ENCODE results near the gene EIPR1.
"Not testable (repeated sequence)": the region's sequence is repeated elsewhere in the genome, so short reads cannot be mapped to it uniquely, and the experiment has no call there.

The EIPR1 gene

DNA sequence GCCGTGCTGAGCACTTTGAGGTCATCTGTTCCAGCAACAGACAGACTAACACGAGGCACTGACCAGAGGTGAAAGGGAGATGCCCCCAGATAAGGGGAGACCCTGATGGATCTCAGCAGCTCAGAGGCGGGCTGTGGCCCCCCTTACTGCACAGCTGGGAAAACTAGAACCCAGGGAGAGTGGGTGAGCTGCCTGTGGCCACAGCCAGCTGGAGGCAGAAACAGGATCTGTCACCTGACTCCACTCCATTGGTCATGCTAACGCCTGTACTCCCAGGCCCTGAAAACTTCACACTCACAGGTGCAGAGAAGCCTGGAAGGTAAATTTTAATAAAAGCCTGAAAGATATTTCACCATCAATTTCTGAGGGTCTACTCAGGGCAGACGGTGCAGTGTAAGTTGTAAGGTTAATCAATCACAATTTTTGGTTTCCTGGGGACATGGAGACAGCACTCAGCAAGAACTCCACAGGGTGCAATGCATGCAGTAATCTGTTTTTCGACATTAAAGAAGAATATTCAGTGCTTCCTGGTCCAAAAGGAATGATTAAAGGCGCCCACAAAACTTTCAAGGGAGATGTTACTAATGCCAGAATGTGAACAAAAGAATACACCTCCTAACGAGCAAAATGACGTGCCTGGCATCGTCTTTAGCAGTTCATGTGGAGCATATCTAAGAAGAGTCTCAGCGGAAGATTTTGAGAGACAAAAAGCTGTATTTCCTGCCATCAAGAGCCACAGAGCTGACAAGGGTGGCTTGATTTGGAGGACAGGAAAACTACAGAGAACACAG, 173.4 kb downstream of the EIPR1 start:
- DNase-seq, result no peak

DNA sequence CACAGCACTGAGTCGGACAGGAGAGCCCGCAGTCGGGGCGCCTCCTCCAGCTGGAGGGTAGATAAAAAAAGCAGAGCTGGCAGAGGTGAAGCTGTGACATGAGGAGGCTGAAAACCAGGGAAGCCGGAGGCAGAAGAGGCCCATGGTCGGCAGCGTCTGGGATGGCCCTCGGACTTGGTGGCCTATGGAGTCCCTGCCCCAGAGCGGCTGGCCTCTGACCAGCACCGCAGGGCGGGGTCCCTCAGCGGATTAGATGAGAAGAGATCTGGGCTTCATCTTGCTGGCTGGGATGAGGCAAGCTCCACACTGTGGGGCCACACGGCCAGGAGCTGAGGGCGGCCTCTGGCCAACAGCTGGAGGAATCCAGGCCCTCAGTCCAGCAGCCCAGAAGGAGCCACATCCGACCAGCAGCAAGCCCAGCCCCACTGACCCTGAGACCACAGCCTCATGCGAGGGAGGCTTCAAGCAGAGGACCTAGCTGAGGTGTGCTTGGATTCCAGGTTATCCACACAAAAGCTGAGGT, 174.1 kb downstream of the EIPR1 start:
- DNase-seq, result no peak

DNA sequence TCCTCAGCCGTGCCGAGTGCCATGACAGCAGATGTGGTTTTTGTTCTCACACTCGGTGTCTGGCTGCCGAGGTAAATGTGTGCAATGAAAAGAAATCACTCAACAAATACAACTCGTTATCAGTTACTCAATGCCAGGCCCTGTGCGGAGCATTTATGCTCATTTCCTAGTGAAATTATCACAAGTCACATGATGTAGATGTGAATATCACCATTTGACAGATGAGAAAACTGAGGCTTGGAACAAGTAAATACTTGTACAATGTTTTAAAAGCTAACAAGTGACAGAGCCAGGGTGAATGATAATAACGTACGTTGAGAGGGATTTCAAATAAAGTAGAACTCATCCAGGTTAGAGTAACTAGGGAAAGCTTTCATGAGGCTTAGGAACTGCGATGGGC, 174.7 kb downstream of the EIPR1 start:
- DNase-seq, result no peak

DNA sequence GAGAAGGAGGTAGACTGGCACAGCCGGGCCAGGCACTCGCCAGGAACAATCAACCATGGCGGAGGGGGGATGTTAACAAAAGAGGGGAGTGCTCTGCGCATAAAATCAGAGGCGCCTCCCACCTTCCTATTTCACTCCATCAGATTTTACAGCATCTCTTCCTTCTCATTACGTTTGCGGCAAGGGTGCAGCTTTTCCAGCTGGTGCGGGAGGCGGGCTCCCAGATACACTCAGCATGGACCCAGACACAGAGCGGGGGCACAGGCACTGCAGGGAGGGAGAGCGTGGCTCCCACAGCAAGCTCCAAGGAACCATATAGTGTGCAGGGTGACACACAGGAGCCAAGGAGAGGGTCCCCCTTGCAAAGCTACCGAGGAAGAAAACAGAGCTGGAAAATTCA, 176.3 kb downstream of the EIPR1 start:
- no peak for DNase-seq

DNA sequence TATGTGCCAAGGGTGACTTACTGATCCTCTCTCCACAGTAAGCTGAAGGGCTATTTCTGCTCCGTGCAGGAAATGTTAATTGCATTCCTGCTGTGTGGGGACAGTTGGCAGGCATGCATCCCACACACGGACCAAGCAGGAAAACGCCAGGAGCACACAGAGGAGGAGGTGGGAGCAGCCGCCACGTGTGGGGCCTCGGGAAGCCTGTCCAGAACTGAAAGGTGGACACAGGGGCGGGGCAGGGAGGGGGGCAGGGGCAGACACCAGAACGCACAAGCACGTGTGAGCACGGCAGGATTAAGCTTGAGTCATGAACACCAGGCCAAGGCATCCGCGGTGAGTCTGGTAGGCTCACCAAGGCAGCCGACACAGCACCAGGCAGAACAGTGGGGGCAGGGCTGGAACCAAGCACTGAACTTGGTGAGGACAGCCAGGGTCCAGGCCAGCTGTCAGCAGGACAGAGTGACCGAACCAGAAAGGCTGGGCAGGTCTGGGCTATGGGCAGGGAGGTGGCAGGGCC, 177.1 kb downstream of the EIPR1 start:
- no peak for DNase-seq

DNA sequence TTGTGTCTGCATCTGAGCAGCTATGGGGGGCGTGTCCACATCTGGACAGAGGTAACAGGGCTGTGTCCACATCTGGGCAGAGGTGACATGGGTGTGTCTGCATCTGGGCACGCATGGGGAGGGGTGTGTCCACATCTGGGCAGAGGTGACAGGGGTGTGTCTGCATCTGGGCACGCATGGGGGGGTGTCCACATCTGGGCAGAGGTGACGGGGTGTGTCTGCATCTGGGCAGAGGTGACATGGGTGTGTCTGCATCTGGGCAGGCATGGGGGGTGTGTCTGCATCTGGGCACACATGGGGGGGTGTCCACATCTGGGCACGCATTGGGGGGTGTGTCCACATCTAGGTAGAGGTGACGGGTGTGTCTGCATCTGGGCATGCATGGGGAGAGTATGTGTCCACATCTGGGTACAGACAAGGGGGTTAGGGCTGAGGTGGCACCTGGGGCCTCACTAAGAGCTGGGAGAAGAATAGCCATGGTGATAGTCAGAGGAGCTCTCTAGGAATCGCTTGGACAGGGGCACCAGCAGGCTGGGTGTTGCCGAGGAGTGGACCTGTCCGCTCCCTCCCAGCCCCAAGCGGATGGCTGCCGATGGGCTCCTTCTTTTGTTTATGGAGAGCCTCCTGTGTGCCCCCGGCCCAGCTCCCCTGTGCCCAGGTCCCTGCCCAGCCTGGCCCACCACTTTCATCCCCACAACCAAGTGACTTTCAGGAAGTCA, 177.8 kb downstream of the EIPR1 start:
- DNase-seq, result no peak

DNA sequence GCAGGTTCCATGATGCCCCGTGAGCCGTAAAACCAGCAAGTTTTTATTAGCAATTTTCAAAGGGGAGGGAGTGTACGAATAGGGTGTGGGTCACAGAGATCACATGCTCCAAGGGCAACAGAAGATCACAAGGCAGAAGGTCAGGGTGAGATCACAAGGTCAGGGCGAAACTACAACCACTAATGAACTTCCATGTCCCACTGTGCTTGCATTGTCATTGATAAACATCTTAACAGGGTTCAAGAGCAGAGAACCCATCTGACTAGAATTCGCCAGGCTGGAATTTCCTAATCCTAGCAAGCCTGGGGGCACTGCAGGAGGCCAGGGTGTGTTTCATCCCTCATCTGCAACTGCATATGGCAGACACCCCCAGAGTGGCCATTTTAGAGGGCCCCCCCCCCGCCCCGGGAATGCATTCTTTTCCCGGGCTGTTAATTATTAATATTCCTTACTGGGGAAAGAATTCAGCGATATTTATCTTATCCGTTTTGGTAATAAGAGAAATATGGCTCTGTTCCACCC, 178.9 kb downstream of the EIPR1 start:
- not testable (repeated sequence) for DNase-seq

DNA sequence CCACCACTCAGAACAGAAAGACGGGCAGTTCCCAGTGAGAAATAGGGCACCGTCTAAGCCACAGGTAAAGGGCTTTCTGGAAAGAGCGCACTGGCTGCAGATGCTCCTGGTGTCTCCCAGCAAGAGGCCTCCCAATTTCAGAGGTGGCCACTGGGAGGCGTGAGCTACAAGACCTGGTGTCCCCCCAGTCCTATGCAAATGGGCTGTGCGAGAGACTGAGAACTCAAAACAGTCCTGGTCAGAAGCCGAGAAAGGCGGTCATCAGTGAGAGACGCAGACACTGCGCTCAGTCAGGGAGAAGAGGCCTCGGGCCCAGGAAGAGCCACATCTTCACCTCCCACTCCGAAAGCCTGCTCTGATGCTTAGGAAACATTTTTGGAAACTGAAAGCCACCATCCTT, 179.5 kb downstream of the EIPR1 start:
- no peak for DNase-seq

DNA sequence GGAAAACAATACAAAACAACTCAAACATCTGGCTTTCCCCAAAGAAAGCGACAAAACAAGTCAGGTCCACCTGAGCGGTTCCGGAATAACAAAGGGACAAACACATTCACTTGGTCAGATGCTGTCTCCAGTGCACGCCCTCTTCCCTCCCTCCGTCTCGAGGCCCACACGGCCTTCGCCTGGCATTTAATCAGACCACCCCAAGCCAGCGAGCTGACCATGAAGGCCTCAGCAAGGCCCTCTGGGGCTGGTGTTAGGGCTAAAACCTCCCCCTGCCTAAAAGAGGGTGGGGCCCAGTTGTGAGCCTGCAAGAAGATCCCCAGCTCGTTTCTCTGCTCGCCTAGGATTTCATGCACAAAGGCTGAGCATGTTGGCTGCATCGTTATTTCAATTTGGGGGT, 180.3 kb downstream of the EIPR1 start:
- no peak for DNase-seq

DNA sequence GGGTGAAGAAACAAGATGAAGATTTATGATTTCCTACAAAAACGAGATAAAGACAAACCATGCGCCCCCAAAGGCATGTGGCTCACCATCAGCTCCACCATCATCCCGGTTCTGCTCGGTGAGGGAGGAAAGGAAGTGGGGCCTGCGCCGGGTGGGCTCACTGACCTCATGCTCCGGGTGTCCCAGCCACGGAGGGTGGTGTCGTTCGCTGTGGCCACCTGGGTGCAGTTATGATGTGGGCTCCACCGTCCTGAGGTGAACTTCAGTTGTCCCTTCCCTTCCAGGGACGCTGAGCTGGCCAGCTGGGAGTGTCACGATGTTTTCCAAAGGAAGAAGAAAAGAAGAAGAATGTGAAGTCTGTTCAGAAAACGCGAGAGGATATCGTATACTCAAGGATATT, 180.9 kb downstream of the EIPR1 start:
- DNase-seq, result no peak

DNA sequence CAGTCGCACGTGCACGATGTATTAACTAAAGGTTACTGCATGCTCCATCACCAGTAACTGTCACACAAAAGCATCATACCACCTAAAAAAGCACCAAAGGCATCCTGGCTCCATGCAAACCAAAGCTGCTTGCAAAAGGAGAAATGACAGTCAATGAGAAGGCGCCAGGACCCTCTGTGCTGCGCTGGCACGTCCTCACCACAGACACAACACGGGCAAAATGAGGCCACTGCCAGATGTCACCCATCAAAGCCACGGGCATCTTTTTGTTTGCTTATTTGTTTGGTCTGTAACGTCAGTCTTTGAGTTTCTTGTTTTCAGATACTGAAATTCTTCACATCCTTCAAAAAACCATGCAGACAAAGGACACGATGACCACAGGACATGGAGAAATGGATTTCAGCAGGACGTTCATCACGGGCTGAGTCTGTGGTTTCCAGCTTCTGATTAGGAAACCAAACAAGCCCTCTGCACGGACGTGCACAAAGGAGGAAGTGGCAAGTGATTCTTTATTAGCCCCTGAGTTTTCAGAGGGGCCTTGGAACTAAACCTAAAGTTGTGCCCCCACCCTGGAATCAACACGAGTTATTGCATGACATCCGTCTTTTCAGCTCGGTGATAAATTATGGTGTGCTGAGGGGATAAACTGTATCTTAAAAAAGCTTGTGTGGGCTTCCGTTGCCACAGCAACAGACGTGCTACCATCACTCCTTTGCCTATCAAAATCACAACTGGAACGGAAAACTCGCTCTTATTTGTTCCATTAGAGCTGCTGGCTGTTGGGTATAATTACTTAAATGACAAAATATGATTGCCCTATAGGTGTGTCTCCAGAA, 181.8 kb downstream of the EIPR1 start:
- no peak for DNase-seq

DNA sequence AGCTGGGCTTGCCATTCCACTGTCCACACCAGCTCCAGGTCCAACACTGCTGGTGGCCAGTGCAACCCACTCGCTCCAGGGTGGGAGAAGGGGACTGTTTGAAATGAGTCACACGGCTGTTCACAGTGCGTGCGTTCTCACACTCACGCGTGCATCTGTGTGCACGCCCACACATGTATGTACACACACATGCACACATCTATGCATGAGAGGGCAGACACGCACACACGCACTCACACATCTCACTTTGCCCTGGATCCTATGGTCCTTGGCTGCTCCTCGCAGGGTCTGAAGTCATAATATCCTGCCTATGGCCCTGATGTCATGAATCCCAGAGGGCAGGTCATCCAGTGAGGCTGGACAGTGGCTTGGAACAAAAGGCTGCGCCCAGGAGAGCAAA, 182.8 kb downstream of the EIPR1 start:
- no peak for DNase-seq

DNA sequence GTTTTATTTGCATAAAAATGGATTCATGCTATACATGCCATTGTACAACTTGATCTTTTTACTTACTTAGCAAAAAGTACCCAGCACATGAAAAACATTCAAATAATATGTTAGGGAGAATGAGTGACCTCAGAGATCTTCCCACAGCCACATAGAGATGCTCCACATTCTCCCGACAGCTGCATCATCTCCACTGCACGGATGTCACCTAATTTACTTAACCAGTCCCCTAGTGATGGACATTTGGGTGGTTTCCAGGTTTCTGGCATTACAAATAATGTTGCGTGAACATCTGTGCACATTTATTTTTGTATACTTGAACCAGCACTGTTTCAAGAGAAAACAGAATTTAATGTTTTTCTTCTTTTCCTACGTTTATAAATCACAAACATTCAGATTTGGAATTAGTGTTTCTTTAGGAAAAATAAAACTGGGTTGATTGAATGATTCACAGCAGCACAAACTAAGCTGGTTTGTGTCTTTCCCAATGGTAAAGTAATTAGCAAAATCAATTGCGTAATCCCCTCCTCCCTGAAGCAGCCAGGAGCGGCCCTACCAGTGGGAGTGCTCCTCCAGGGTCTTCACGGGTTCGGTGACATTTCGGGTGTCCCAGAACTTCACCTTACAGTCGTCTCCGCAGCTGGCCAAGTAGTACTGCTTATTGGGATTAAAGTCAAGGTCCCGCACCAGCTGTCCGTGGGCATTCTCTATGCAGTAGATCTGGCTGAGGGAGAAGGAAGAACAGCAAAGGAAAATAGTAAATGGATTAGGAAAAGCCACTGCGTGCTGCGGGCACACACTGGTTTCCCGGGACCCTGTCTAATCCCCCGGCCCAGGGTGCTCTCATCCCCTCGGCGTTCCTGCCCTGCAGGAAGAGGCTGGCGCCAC, 183.9 kb downstream of the EIPR1 start:
- DNase-seq, result no peak

DNA sequence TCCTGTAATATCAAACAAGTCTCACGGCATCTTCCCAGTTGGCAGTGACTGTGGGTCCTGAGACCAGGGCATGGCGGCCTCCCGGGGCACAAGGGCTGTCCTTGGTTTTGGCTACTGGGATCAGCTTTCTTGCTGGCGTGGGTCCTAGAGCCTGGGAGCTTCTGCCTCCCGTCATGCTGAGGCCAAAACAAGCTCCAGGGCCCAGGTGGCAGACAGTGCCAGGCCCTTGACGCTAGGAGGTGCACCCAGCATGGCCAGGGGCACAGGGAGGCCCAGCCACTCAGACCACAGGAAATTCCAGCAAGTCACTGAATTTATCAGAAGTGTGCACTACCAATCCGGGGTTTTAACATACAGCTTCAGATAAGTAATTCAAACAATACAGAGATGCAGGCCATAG, 184.7 kb downstream of the EIPR1 start:
- no peak for DNase-seq

DNA sequence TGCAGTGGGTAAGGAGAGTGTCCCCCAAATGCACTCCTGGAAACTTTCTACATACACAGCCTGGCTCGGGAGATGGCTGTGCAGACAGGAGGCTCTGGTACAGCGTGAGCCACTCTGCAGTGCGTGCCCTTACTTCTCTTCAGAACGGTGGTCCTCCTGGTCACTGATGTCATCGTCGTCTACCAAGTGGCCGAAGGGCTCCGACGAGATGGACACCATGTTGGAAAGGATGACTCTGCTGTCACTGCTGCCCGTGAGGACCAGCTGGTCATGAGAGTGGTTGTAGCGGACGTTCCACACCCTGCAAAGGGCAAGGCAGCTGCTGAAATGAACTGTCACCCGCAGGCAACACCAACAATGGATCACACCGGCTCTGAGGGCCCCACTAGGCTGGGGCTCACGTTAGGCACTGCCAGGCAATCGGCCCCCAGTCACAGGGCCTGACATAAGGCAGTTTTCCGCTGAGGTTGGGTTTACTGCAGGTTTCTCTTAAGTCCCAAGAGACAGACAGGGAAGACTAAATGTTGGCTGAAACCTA, 185.3 kb downstream of the EIPR1 start:
- DNase-seq, result no peak

DNA sequence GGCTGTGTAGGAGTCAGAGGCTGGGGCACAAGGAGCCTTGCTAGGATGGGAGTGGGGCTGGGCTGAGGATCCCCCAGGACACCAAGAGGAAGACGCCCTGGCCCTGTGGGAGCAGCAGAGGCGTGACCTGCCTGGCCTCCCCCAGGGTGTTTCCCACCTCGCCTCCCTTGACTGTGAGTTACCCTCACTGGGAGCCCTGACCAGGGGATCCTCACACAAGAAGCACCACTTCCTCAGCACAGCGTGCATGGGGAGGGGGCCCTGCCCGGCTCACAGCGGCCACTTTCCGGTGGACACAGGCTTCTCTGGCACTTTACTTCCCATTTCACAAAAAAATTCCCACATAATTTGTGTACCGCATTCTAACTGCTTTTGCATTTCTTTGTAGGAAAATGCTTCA, 187.7 kb downstream of the EIPR1 start:
- no peak for DNase-seq

DNA sequence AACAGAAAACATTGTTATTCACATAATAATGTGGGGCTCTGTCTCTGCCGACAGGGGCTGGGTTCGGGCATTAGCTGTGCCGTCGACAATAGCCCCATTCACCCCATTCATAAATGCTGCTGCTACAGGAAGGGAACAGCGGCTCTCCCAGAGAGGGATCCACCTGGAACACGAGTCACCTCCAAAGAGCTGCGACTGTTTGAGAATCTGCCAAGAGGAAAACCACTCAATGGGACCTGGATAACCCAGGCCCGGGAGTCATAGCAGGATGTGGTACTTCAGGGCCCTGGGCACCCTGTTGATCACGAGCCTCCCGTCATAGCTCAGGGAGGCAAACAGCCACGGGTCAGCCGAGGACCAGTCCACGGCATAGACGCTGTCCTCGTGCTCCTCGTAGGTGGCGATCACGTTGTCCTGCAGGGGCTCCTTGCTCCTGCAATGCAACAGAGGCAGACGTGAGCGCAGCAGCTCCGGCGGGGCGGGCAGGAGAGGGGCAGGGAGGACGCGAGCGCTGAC, 188.5 kb downstream of the EIPR1 start:
- DNase-seq, result no peak

DNA sequence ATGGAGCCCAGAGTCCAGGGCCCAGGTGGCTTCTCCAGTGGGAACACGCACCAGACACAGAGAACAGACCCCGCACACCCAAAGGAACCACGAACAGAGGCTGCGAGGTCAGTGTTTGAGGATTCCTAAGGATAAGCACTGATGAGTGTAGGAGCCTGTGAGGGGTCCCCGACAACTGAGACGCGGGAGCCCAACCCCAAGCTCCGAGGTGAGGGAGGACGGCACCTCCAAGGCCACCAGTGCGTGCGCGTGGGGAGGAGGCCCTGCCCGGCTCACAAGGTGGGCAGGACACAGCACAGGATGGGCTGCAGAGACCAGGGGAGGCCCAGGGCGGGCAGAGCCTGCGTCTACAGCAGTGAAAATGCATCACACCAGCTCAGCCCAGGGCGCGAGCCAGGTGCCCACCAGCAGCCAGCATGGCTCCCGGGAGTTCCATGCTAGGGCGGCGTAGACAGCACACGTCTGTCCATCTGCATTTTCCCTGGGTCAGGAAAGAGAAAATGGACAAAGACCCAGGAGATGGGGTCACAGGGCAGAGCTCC, 189.1 kb downstream of the EIPR1 start:
- no peak for DNase-seq

DNA sequence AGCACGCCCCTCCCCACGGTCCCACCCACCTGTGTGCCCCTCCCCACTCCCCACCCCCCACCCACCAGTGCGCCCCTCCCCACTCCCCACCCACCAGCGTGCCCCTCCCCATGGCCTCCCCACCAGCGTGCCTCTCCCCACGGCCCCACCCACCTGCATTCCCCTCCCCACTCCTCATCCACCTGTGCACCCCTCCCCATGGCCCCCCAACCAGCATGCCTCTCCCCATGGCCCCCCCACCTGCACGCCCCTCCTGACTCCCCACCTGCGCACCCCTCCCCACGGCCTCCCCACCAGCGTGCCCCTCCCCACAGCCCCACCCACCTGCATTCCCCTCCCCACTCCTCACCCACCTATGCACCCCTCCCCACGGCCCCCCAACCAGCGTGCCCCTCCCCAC, 190.2 kb downstream of the EIPR1 start:
- no peak for DNase-seq

DNA sequence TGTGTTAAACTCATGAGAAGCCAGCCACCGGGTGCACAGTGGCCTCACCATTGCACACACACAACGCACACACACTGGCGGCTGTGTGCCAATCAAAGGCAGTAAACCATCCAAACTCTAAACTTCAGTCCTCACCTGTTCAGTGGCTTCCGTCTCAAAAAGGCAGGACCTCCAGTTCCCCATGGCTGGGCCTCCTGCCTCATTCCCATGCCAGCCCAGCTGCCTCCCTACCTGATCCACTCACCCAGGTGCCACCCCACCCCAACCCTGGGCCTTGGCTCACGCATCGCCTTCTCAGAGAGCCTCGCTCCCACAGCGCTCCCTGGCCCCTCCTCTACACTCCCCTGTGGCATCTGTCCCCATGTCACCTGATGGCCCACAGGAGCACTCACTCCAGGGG, 190.9 kb downstream of the EIPR1 start:
- no peak for DNase-seq

DNA sequence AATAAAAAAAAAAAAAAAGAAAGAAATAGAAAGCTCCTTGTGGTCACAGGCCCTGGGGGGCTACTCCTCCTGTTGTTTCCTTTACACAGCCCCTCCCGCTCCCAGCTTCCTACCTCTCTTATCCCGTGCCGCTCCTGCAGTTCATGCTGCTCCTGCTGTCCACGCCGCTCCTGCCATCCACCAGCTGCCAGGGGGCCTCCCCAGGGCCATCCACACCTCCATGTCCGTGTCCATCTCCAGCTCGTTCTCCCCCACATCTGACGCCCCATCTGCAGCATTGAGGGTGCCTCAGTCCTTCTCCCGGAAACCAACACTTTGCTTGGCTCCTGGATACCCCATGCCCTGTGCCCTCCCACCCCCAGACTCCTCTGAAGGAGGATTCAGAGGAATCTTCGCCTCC, 191.7 kb downstream of the EIPR1 start:
- DNase-seq, result no peak

All from activated naive CD4-positive, alpha-beta T cell (primary cell).